K562 (cell line): ENCODE results near the gene MPHOSPH10. TPM values are rescaled to one million over a fixed set of nuclear protein-coding genes. Genes with fewer than 3 reads are reported as not detected.

Experiments
- ATAC-seq: fragments of 200-7000 bp; cut with Tn5 transposase; 3 replicates; pipeline ENCODE4 v1.9.1; 2020; ENCODE audit warnings: moderate library complexity
- BruUV-seq: library from RNA; stranded (reverse); fragments of 400-500 nt; replicated peaks from 2 replicates; lab custom pipeline; 2021; lab: Mats Ljungman, UMichigan
- CTCF ChIA-PET: fragments of 300-600 bp; formaldehyde crosslinking; extraction: SDS; loops from one replicate; lab custom pipeline; 2021; ENCODE audit warnings: low intra/inter-chr PET ratio; lab: Yijun Ruan, JAX
- POLR2A ChIA-PET: fragments of 300-600, 350-650 bp; sonication (Branson Sonifier 250); formaldehyde crosslinking; extraction: SDS; loops from one replicate; lab custom pipeline; 2021; ENCODE audit warnings: antibody characterized with exemption, inconsistent platforms; lab: Yijun Ruan, JAX
- DNase-seq, 4 experiments: peaks; one replicate each; pipeline versions ENCODE4 v3.0.0 to v3.0.0-alpha.2; 2011 to 2018; ENCODE audit warnings: low spot score in 3 of 4, mixed read lengths in 3 of 4; ENCODE audit errors: extremely low read depth in 1 of 4
- FAIRE-seq: peaks from 2 replicates; lab custom pipeline; 2011; peaks lifted over from hg19 to GRCh38; lab: Jason Lieb, UNC
- H2AFZ ChIP-seq: 2 replicates; pipeline ENCODE4 v1.6.0; 2011; ENCODE audit warnings: low read depth, low read length, control low read depth, inconsistent platforms
- H3K27ac ChIP-seq: fragments of 200-600 bp; 3 replicates; pipeline ENCODE4 v1.8.0; 2011; ENCODE audit warnings: low read depth, mild to moderate bottlenecking, control low read depth, inconsistent platforms, low read length, moderate library complexity, mixed read lengths; ENCODE audit errors: extremely low read depth
- H3K27me3 ChIP-seq, 2 experiments: fragments of 300-600 bp in 1 of 2; 2 replicates in 1 of 2; 3 replicates in 1 of 2; pipeline versions ENCODE4 v1.6.0 to v1.8.0; 2011; ENCODE audit warnings: inconsistent platforms in 2 of 2, low read length in 2 of 2, mild to moderate bottlenecking in 1 of 2, mixed read lengths in 1 of 2, moderate library complexity in 1 of 2; ENCODE audit not compliant: control insufficient read depth in 2 of 2, insufficient read depth in 2 of 2
- H3K36me3 ChIP-seq: fragments of 300-600 bp; 3 replicates; pipeline ENCODE4 v1.8.0; 2011; ENCODE audit warnings: mild to moderate bottlenecking, low read length, inconsistent platforms; ENCODE audit not compliant: control insufficient read depth, insufficient read depth
- H3K4me1 ChIP-seq, 2 experiments: fragments of 200-600 bp in 1 of 2; replicated peaks in 1 of 2; 2 replicates in 1 of 2; 3 replicates in 1 of 2; pipeline versions ENCODE4 v1.5.1 to v1.8.0; 2011; ENCODE audit warnings: inconsistent platforms in 2 of 2, low read length in 2 of 2, mild to moderate bottlenecking in 1 of 2, mixed read lengths in 1 of 2, moderate library complexity in 1 of 2; ENCODE audit not compliant: control insufficient read depth in 2 of 2, insufficient read depth in 2 of 2
- H3K4me2 ChIP-seq: 2 replicates; pipeline ENCODE4 v1.6.1; 2011; ENCODE audit warnings: low read length, control low read depth, inconsistent platforms, mixed read lengths; ENCODE audit not compliant: insufficient read depth
- H3K4me3 ChIP-seq: fragments of 200-600 bp; sonication (generic), shearing (Covaris generic); 2 replicates; pipeline ENCODE4 v1.5.1; 2016; ENCODE audit warnings: control low read depth, inconsistent platforms
- H3K79me2 ChIP-seq: fragments of 200-600 bp; 3 replicates; pipeline ENCODE4 v1.8.0; 2011; ENCODE audit warnings: low read length, inconsistent platforms; ENCODE audit not compliant: control insufficient read depth, insufficient read depth
- H3K9ac ChIP-seq, 2 experiments: 2 replicates each; pipeline versions ENCODE4 v1.6.0 to v1.6.1; 2011; ENCODE audit warnings: low read depth in 2 of 2, low read length in 2 of 2, control low read depth in 1 of 2, inconsistent platforms in 1 of 2, mild to moderate bottlenecking in 1 of 2, mixed read lengths in 1 of 2; ENCODE audit not compliant: insufficient read depth in 1 of 2
- H3K9me1 ChIP-seq: one replicate; pipeline ENCODE4 v1.6.0; 2011; ENCODE audit warnings: inconsistent platforms, mild to moderate bottlenecking, low read length, moderate library complexity; ENCODE audit not compliant: control insufficient read depth, insufficient read depth
- H3K9me3 ChIP-seq: replicated peaks from 2 replicates; pipeline ENCODE4 v1.5.1; 2011; ENCODE audit warnings: low read depth, low read length, inconsistent platforms; ENCODE audit not compliant: control insufficient read depth, insufficient read depth
- H4K20me1 ChIP-seq: replicated peaks from 2 replicates; pipeline ENCODE4 v1.6.1; 2011; ENCODE audit warnings: low read length, inconsistent platforms, mixed read lengths; ENCODE audit not compliant: control insufficient read depth, insufficient read depth
- DIDO1 ChIP-seq: fragments of 450-650 bp; IDR thresholded peaks from 2 replicates; pipeline ENCODE4 v1.6.1; 2016; ENCODE audit warnings: low read depth, missing biosample characterization, missing genetic modification characterization
- ETV6 ChIP-seq, 3 experiments: fragments of 150-350 bp in 1 of 3; sonication (generic) in 1 of 3; formaldehyde crosslinking in 1 of 3; IDR thresholded peaks; 2 replicates each; pipeline versions ENCODE4 v1.6.1 to v1.8.0; 2014 to 2022; ENCODE audit warnings: borderline replicate concordance in 2 of 3, low read depth in 2 of 3, antibody characterized with exemption in 1 of 3, low read length in 1 of 3, mild to moderate bottlenecking in 1 of 3, missing genetic modification reagents in 1 of 3
- GTF2F1 ChIP-seq: IDR thresholded peaks from 2 replicates; pipeline ENCODE4 v1.6.1; 2011; ENCODE audit warnings: low read depth, low read length, improper control_type of control experiment
- HMGXB4 ChIP-seq: sonication (generic); formaldehyde crosslinking; IDR thresholded peaks from 2 replicates; pipeline ENCODE4 v1.8.1; 2023; ENCODE audit warnings: mild to moderate bottlenecking, missing genetic modification reagents
- NFXL1 ChIP-seq: fragments of 450-650 bp; formaldehyde crosslinking; IDR thresholded peaks from 2 replicates; pipeline ENCODE4 v1.4.0; 2021; ENCODE audit warnings: mild to moderate bottlenecking
- SMARCE1 ChIP-seq: fragments of 450-650 bp; IDR thresholded peaks from 2 replicates; pipeline ENCODE4 v1.7.1; 2016; ENCODE audit warnings: mild to moderate bottlenecking
- SMC3 ChIP-seq: conservative IDR thresholded peaks from 2 replicates; pipeline ENCODE4 v1.6.1; 2011; ENCODE audit warnings: low read depth, low read length, improper control_type of control experiment; ENCODE audit not compliant: insufficient read depth
- TBP ChIP-seq: optimal IDR thresholded peaks from 2 replicates; pipeline ENCODE3; 2011; ENCODE audit warnings: low read depth, low read length, improper control_type of control experiment
- TFAP4 ChIP-seq: sonication (generic); formaldehyde crosslinking; IDR thresholded peaks from 2 replicates; pipeline ENCODE4 v1.8.0; 2022; ENCODE audit warnings: missing genetic modification reagents, mild to moderate bottlenecking, moderate library complexity, borderline replicate concordance
- TRIM25 ChIP-seq: fragments of 450-650 bp; IDR thresholded peaks from 2 replicates; pipeline ENCODE4 v1.7.0; 2016; ENCODE audit warnings: borderline replicate concordance
- VEZF1 ChIP-seq: fragments of 200-800 bp; sonication (Bioruptor generic); IDR thresholded peaks from 2 replicates; pipeline ENCODE4 v1.6.1; 2017; ENCODE audit warnings: missing genetic modification characterization, missing compliant biosample characterization
- ZNF140 ChIP-seq: fragments of 250-450 bp; sonication (Bioruptor Pico); IDR thresholded peaks from 2 replicates; pipeline ENCODE4 v1.8.0; 2021; ENCODE audit warnings: moderate library complexity, mild to moderate bottlenecking, inconsistent platforms
- ZNF224 ChIP-seq: sonication (generic); formaldehyde crosslinking; IDR thresholded peaks from 2 replicates; pipeline ENCODE4 v1.8.0; 2022; ENCODE audit warnings: mild to moderate bottlenecking, missing genetic modification reagents
- ZNF347 ChIP-seq: fragments of 450-650 bp; formaldehyde crosslinking; IDR thresholded peaks from 2 replicates; pipeline ENCODE4 v1.4.0; 2020; ENCODE audit warnings: low read depth, mild to moderate bottlenecking, moderate library complexity
- ZNF584 ChIP-seq: fragments of 200-800 bp; sonication (Bioruptor generic); IDR thresholded peaks from 2 replicates; pipeline ENCODE4 v1.6.1; 2016; ENCODE audit warnings: low read depth, mild to moderate bottlenecking, missing genetic modification characterization, missing compliant biosample characterization
- ZNF764 ChIP-seq: fragments of 250-450 bp; sonication (Bioruptor Pico); IDR thresholded peaks from 2 replicates; pipeline ENCODE4 v1.4.0; 2020; ENCODE audit warnings: low read depth, mild to moderate bottlenecking, moderate library complexity
- WGBS: fragments of 100-300 bp; shearing (Covaris generic); methylation state at CpG from one replicate; pipeline ENCODE4 v1.1.6; 2016; ENCODE audit warnings: low coverage, mixed read lengths; ENCODE audit not compliant: insufficient coverage; ENCODE audit errors: missing lambda C conversion rate; 5-methylcytosine and 5-hydroxymethylcytosine counted together
- in situ Hi-C: fragments of 300-500 bp; cut with MboI; formaldehyde crosslinking; loops from 4 replicates; pipeline ENCODE4 v1.15.0; 2018; ENCODE audit warnings: inconsistent platforms, mixed read lengths
- intact Hi-C: fragments of 100-400 bp; cut with micrococcal nuclease; formaldehyde crosslinking; loops from 2 replicates; pipeline ENCODE4 v1.14.2; 2022
- polyA plus RNA-seq, 8 experiments: library from polyadenylated mRNA; depleted of rRNA in 4 of 8; stranded (reverse) in 5 of 8; unstranded in 3 of 8; fragments of >200 nt; fragmentation: Nextera tagmentation in 2 of 8; fragmentation: Illumina TruSeq in 1 of 8; extraction: Ambion mirVana in 2 of 8; extraction: Trizol in 1 of 8; gene quantifications; 2 replicates each; pipeline versions ENCODE4 v1.2.1 to v1.2.3, GENCODE V29; 2011 to 2014; ENCODE audit warnings: inconsistent platforms in 1 of 8, missing spikeins in 1 of 8
- total RNA-seq, 7 experiments: library from RNA; depleted of rRNA in 6 of 7; stranded (reverse); fragments of >200 nt in 6 of 7; fragmentation: Illumina TruSeq in 2 of 7; extraction: Trizol in 2 of 7; gene quantifications; 2 replicates each; pipeline versions ENCODE4 v1.2.1 to v1.2.3, GENCODE V29; 2011 to 2021; ENCODE audit warnings: low replicate concordance in 1 of 7

The MPHOSPH10 gene
- total and polyA plus RNA-seq, 9 of the 15 experiments (the other 6 are each of a cell fraction or from before 2014, with no cell fraction given) = 36.8 to 83.7 (median 58.5) TPM

- Histone ChIP-seq H3K9me1 (no peaks in the 10 kb centered on the region), H3K4me1 (no peaks in the 10 kb centered on the region), H4K20me1 (peaks cover 12% of the 10 kb centered on the region; the same call in 1 of the 2 replicates), H3K27me3 (peaks cover 0 to 3% of the 10 kb centered on the region in 2 experiments; a peak in 2 of 5 replicates), H3K36me3 (peaks cover 69% of the 10 kb centered on the region), H3K9me3 (no peaks in the 10 kb centered on the region), H3K4me3 (no peak overlapping the region), H3K9ac (no peak overlapping the region), H3K27ac (no peak overlapping the region), H2AFZ (no peak overlapping the region), H3K4me2 (no peak overlapping the region), H3K79me2 (no peaks in the 10 kb centered on the region)
- CTCF ChIA-PET = no interaction called here
- in situ Hi-C loops (no loop called here), intact Hi-C loops (no loop called here)
- ATAC-seq (no peak), DNase-seq (no peak), FAIRE-seq (no peak)
- POLR2A ChIA-PET = interaction anchor here (0.5 to 1.8 kb wide), 6 partner anchors 9 to 641 kb away, joined by 3 to 6 read pairs (median 4); partner anchors contain the start of gene NAGK
- no TSS peak for BruUV-seq
- WGBS = 95% methylated on average over 2 of the region's 2 CpGs
- TF ChIP-seq ZNF584 (CRISPR knock-in tag) = no peak
- no peak for TF ChIP-seq ZNF764 (CRISPR knock-in tag)
- no peak for TF ChIP-seq HMGXB4
- TF ChIP-seq ZNF224 (CRISPR knock-in tag) = no peak
- no peak for TF ChIP-seq TBP
- no peak for TF ChIP-seq ETV6 (IDR thresholded peaks at IDR 0.05; ENCODE audit: borderline replicate concordance in 1 of 2, low read depth in 2 of 2, low read length in 1 of 2)
- no peak for TF ChIP-seq ETV6 (CRISPR knock-in tag; IDR thresholded peaks at IDR 0.05; ENCODE audit: borderline replicate concordance)
- no peak for TF ChIP-seq TRIM25
- TF ChIP-seq TFAP4 (CRISPR knock-in tag) = no peak
- no peak for TF ChIP-seq ZNF347 (CRISPR knock-in tag)
- TF ChIP-seq ZNF140 (CRISPR knock-in tag) = no peak
- no peak for TF ChIP-seq VEZF1 (CRISPR knock-in tag)
- no peak for TF ChIP-seq NFXL1 (CRISPR knock-in tag)
- no peak for TF ChIP-seq SMARCE1
- TF ChIP-seq DIDO1 (tag) = no peak
- no peak for TF ChIP-seq GTF2F1
- TF ChIP-seq SMC3 = no peak
Measured at GRCh38 chr2:71148506-71149063, 18.2 kb downstream of the MPHOSPH10 start.
